NT2/D1 (cell line): ENCODE data around the gene ENKD1.
A peak's percentile ranks its signal among the peaks of the same experiment; 100 is the strongest.

Source experiments
- DNase-seq: peaks from one replicate; pipeline ENCODE4 v3.0.0-alpha.2; 2011; ENCODE audit warnings: low read depth, low spot score
- H3K27me3 ChIP-seq: 2 replicates; pipeline ENCODE4 v1.6.0; 2011; ENCODE audit warnings: mild to moderate bottlenecking; ENCODE audit not compliant: insufficient read length, insufficient read depth
- H3K36me3 ChIP-seq: 2 replicates; pipeline ENCODE4 v1.6.1; 2011; ENCODE audit warnings: mild to moderate bottlenecking, low read length, mixed read lengths; ENCODE audit not compliant: insufficient read depth, insufficient read length
- H3K4me1 ChIP-seq: 2 replicates; pipeline ENCODE4 v1.5.1; 2011; ENCODE audit not compliant: insufficient read depth, insufficient read length
- H3K4me3 ChIP-seq: 2 replicates; pipeline ENCODE4 v1.5.1; 2011; ENCODE audit warnings: low read depth; ENCODE audit not compliant: insufficient read length
- H3K9ac ChIP-seq: 2 replicates; pipeline ENCODE4 v1.6.0; 2011; ENCODE audit warnings: low read depth; ENCODE audit not compliant: insufficient read length
- H3K9me3 ChIP-seq: 2 replicates; pipeline ENCODE4 v1.5.1; 2011; ENCODE audit warnings: mild to moderate bottlenecking, low read length; ENCODE audit not compliant: insufficient read depth
- SUZ12 ChIP-seq: IDR thresholded peaks from 2 replicates; pipeline ENCODE4 v1.6.1; 2011; ENCODE audit not compliant: insufficient read length, insufficient read depth; ENCODE audit errors: extremely low read depth
- YY1 ChIP-seq: IDR thresholded peaks from 2 replicates; pipeline ENCODE4 v1.6.1; 2011; ENCODE audit not compliant: insufficient read length, insufficient read depth
- ZNF274 ChIP-seq: IDR thresholded peaks from 2 replicates; pipeline ENCODE4 v1.6.1; 2011; ENCODE audit warnings: mild to moderate bottlenecking, low read depth, low read length

ENKD1 gene

DNA sequence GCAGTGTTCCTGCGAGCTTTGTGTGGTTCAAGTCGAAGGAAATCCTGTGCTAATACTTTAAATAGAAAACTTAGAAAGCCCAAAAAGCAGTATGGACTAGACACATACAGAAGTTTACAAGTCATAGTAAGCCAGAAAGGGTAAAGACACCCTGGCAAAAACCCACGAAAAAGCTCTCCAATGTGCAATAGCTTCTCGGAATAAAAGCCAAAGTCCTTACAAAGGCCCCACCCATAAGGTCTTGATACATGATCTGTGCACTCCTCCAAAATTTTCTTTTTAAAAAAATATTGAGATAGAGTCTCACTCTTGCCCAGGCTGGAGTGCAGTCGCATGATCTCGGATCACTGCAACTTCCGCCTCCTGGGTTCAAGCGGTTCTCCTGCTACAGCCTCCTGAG, 10.4 kb upstream of the ENKD1 start:
- TF ChIP-seq YY1, result no peak
- no peak for TF ChIP-seq SUZ12
- TF ChIP-seq ZNF274, result no peak
- Histone ChIP-seq H3K36me3 (peaks cover 29% of the 10 kb centered on the region), H3K4me3 (no peak overlapping the region), H3K9ac (no peak overlapping the region), H3K4me1 (peaks cover 3% of the 10 kb centered on the region), H3K27me3 (no peaks in the 10 kb centered on the region), H3K9me3 (no peaks in the 10 kb centered on the region)
- DNase-seq, result no peak

DNA sequence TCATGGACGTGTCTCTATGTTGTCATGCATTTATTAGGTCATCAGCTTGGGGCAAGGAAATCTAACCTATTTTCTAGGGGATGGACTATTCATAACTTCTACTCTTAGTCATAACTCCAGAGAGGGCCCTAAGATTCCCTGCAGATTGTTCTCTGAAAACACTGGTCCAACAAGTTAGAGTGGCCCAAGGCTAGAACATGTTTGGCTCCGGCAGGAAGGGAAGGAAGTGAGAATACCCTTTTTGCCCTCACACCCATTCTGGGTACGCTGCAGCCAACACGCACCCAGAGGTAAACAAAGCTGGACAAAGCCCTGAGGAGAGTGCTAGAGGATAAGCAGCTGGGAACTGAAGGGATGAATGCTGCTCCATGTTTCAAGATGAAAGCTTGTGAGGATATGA, 10.0 kb upstream of the ENKD1 start:
- TF ChIP-seq ZNF274 (no peak), SUZ12 (no peak), YY1 (no peak)

DNA sequence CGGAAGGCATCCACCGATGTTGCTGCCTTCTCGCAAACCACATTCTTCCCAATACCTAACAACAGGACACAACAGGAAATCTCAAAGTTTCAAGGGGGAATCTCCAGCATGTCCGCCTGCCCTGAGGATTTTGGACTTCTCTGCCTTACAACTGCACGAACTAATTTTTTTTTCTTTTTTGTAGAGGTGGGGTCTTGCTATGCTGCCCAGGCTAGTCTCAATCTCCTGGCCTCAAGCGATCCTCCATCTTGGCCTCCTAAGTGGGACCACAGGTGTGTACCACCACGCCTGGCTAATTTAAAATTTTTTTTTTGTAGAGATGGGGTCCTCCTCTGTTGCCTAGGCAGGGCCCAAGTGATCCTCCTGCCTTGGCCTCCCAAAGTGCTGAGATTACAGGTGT, 9.4 kb upstream of the ENKD1 start:
- no peak for DNase-seq
- peaks cover 25% of the 10 kb centered on the region for H3K36me3 ChIP-seq
- H3K4me1 ChIP-seq, result peaks cover 3% of the 10 kb centered on the region
- TF ChIP-seq ZNF274 (no peak), YY1 (no peak), SUZ12 (no peak)
- H3K4me3 ChIP-seq, result no peak overlapping the region
- no peaks in the 10 kb centered on the region for H3K27me3 ChIP-seq
- H3K9ac ChIP-seq, result no peak overlapping the region
- no peaks in the 10 kb centered on the region for H3K9me3 ChIP-seq

More for the DNA sequence above, 10.0 kb upstream of the ENKD1 start:
- peaks cover 3% of the 10 kb centered on the region for H3K4me1 ChIP-seq
- no peak overlapping the region for H3K4me3 ChIP-seq
- no peak for DNase-seq
- peaks cover 27% of the 10 kb centered on the region for H3K36me3 ChIP-seq
- H3K9me3 ChIP-seq, result no peaks in the 10 kb centered on the region
- H3K9ac ChIP-seq, result no peak overlapping the region
- H3K27me3 ChIP-seq, result no peaks in the 10 kb centered on the region

DNA sequence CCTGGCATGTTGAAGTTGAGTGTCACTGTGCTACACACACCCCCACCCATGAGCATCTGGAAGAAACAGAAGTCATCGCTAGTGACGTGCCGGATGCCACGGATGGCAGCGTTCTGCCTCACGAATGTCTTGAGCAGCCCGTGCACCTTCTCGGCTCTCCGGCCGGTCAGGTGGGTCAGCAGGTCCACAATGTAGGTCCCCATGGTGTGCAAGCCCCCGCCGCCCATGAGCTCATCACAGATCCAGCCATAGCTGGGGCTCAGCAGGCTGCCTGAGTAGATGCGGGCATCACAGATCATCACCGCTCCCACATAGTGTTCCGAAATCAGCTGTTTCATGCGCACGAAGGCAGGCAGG, 9.0 kb upstream of the ENKD1 start:
- TF ChIP-seq YY1 (no peak), ZNF274 (no peak), SUZ12 (no peak)
- no peak overlapping the region for H3K4me3 ChIP-seq
- H3K9me3 ChIP-seq, result no peaks in the 10 kb centered on the region
- peaks cover 22% of the 10 kb centered on the region for H3K36me3 ChIP-seq
- H3K9ac ChIP-seq, result no peak overlapping the region
- H3K27me3 ChIP-seq, result no peaks in the 10 kb centered on the region
- H3K4me1 ChIP-seq, result peaks cover 3% of the 10 kb centered on the region
- no peak for DNase-seq

DNA sequence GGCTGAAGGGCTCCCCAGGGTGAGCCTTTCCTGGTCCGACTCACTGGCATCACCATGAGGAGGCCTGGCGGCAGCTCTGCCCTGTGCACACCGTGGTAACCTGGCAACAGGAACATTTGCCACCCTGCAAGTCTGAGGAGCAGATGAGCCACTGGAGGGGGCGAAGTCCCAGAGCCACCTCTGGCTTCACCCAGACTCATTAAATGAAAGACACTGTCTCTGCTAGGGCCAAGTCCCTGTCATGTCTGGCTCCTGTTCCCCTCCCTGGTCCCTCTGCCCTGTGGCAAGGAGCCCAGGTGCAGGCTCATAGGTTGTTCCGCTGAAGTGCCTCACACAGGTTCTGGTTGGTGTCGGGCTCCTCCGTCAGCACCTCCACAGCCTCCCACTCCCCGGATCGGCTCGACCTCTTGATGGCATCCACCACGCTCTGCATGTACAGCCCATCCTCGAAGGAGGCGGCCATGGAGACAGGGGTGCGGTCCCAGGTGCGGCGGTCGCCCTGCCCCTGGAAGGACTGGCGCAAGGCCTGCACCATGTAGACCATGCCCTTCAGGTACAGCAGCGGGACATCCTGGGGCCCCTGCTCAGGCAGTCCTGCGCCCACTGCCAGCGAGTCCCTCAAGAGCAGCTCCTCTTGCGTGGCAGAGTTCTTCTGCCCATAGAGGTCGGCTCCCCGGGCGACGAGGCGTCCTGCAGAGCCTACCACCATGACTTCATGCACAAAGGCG, 8.5 kb upstream of the ENKD1 start:
- peaks cover 18% of the 10 kb centered on the region for H3K36me3 ChIP-seq
- H3K9ac ChIP-seq, result no peak overlapping the region
- peaks cover 3% of the 10 kb centered on the region for H3K4me1 ChIP-seq

DNA sequence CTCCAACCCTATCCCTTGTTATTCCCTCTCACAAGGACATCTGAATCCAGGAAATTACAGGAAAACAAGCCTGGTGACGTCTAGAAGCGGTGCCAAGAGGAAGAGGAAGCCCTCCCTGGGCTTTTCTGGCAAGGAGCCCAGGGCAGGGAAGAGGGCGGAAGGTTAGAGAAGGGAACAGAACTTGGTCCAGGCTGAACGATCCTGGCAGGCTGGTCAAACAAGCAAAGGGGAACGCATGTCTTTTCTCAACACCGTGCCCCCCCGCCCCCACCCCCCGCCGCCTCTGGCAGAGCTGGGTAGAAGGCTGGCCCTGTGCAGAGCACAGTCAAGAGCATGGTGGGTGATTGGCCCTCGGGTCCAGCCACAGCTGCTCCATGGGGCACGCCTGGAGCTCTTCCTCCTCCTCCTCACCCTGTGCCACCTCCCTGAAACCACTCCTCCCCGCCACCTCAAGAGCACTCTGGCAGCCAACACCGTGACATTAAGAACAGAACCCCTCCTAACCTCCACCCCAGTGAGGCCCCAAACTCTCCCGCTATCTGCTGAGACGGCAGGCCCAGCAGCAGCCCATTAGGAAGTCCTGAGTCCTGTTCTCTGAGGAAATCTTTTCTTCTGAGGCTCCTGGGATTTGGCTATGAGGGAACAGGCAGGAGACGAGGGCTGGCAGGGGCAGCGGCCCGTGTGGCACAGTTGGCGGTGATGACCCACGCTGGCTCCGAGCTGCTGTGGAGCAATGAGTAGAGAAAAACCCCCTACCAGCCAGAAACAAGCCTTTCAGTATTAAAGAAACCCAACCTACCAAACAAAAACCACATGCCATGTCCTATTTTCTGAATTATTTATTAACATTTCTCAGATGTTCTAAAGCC, 7.4 kb upstream of the ENKD1 start:
- Histone ChIP-seq H3K36me3 (peaks cover 15% of the 10 kb centered on the region), H3K27me3 (no peaks in the 10 kb centered on the region), H3K9ac (peak overlapping the region; percentile 36), H3K9me3 (no peaks in the 10 kb centered on the region), H3K4me3 (no peak overlapping the region), H3K4me1 (peaks cover 3% of the 10 kb centered on the region)
- TF ChIP-seq YY1 (no peak), ZNF274 (no peak), SUZ12 (no peak)
- no peak for DNase-seq

More for the DNA sequence above, 8.5 kb upstream of the ENKD1 start:
- Histone ChIP-seq H3K9me3 (no peaks in the 10 kb centered on the region), H3K4me3 (no peak overlapping the region), H3K27me3 (no peaks in the 10 kb centered on the region)
- TF ChIP-seq YY1 (no peak), SUZ12 (no peak), ZNF274 (no peak)
- DNase-seq, result no peak

DNA sequence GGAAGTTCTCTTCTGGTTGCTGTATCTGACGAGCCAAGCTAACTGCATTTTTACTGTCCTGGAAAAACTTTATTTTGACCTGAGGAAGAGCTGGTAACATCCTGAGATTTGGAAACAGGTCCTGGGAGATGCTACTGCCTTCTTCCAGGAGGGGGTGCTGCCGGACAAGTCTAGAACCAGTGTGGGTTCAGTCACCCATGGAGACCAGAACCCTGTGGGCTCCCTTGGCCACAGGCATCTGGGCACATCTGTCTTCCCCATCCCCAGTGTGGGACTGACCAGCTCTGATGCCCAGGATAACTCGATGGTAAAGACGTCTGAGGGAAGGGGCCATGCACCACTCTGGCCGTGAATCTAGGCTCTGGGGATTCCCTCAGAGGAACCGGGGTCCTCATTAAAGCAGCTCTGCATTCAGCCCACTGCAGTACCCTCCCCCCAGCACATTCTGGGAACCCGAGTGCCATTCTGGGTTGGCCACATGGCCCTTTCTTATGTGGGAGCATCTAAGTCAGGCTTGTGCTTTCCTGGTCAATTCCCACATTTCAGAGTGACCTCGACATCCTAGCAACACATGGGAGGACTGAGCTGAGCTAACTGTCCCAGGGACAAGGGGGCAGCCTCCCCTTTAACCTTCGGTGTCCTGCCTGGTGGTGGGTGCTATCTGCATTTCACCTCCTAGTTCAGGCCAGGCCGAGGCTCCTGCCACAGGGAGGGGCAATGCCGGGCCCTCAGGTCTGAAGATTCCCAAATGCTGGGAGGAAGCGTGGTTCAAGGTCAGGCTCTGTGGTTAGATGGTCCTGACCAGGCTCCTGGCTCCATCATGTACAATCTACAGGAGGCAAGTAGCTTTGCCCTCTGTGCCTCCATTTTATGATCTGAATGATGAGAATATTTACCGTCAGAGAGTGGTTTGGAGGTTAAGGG, 6.5 kb upstream of the ENKD1 start:
- DNase-seq, result no peak
- no peak for TF ChIP-seq SUZ12
- peaks cover 5% of the 10 kb centered on the region for H3K4me1 ChIP-seq
- H3K36me3 ChIP-seq, result peaks cover 15% of the 10 kb centered on the region
- no peaks in the 10 kb centered on the region for H3K9me3 ChIP-seq
- H3K4me3 ChIP-seq, result no peak overlapping the region
- peak overlapping the region; percentile 36 for H3K9ac ChIP-seq
- no peaks in the 10 kb centered on the region for H3K27me3 ChIP-seq
